K562 (cell line): Measurements from ENCODE around the gene RTL10. TPM values are rescaled to one million over a fixed set of nuclear protein-coding genes. Genes with fewer than 3 reads are reported as not detected.

Experiments
- ATAC-seq: fragments of 200-7000 bp; cut with Tn5 transposase; 3 replicates; pipeline ENCODE4 v1.9.1; 2020; ENCODE audit warnings: moderate library complexity
- BruUV-seq: library from RNA; stranded (reverse); fragments of 400-500 nt; replicated peaks from 2 replicates; lab custom pipeline; 2021; lab: Mats Ljungman, UMichigan
- CTCF ChIA-PET: fragments of 300-600 bp; formaldehyde crosslinking; extraction: SDS; loops from one replicate; lab custom pipeline; 2021; ENCODE audit warnings: low intra/inter-chr PET ratio; lab: Yijun Ruan, JAX
- POLR2A ChIA-PET: fragments of 300-600, 350-650 bp; sonication (Branson Sonifier 250); formaldehyde crosslinking; extraction: SDS; loops from one replicate; lab custom pipeline; 2021; ENCODE audit warnings: antibody characterized with exemption, inconsistent platforms; lab: Yijun Ruan, JAX
- DNase-seq, 4 experiments: peaks; one replicate each; pipeline versions ENCODE4 v3.0.0 to v3.0.0-alpha.2; 2011 to 2018; ENCODE audit warnings: low spot score in 3 of 4, mixed read lengths in 3 of 4; ENCODE audit errors: extremely low read depth in 1 of 4
- FAIRE-seq: peaks from 2 replicates; lab custom pipeline; 2011; peaks lifted over from hg19 to GRCh38; lab: Jason Lieb, UNC
- H2AFZ ChIP-seq: 2 replicates; pipeline ENCODE4 v1.6.0; 2011; ENCODE audit warnings: low read depth, low read length, control low read depth, inconsistent platforms
- H3K27ac ChIP-seq: fragments of 200-600 bp; 3 replicates; pipeline ENCODE4 v1.8.0; 2011; ENCODE audit warnings: low read depth, mild to moderate bottlenecking, control low read depth, inconsistent platforms, low read length, moderate library complexity, mixed read lengths; ENCODE audit errors: extremely low read depth
- H3K27me3 ChIP-seq, 2 experiments: fragments of 300-600 bp in 1 of 2; 2 replicates in 1 of 2; 3 replicates in 1 of 2; pipeline versions ENCODE4 v1.6.0 to v1.8.0; 2011; ENCODE audit warnings: inconsistent platforms in 2 of 2, low read length in 2 of 2, mild to moderate bottlenecking in 1 of 2, mixed read lengths in 1 of 2, moderate library complexity in 1 of 2; ENCODE audit not compliant: control insufficient read depth in 2 of 2, insufficient read depth in 2 of 2
- H3K36me3 ChIP-seq: fragments of 300-600 bp; 3 replicates; pipeline ENCODE4 v1.8.0; 2011; ENCODE audit warnings: mild to moderate bottlenecking, low read length, inconsistent platforms; ENCODE audit not compliant: control insufficient read depth, insufficient read depth
- H3K4me1 ChIP-seq, 2 experiments: fragments of 200-600 bp in 1 of 2; replicated peaks in 1 of 2; 2 replicates in 1 of 2; 3 replicates in 1 of 2; pipeline versions ENCODE4 v1.5.1 to v1.8.0; 2011; ENCODE audit warnings: inconsistent platforms in 2 of 2, low read length in 2 of 2, mild to moderate bottlenecking in 1 of 2, mixed read lengths in 1 of 2, moderate library complexity in 1 of 2; ENCODE audit not compliant: control insufficient read depth in 2 of 2, insufficient read depth in 2 of 2
- H3K4me2 ChIP-seq: 2 replicates; pipeline ENCODE4 v1.6.1; 2011; ENCODE audit warnings: low read length, control low read depth, inconsistent platforms, mixed read lengths; ENCODE audit not compliant: insufficient read depth
- H3K4me3 ChIP-seq: fragments of 200-600 bp; sonication (generic), shearing (Covaris generic); 2 replicates; pipeline ENCODE4 v1.5.1; 2016; ENCODE audit warnings: control low read depth, inconsistent platforms
- H3K79me2 ChIP-seq: fragments of 200-600 bp; 3 replicates; pipeline ENCODE4 v1.8.0; 2011; ENCODE audit warnings: low read length, inconsistent platforms; ENCODE audit not compliant: control insufficient read depth, insufficient read depth
- H3K9ac ChIP-seq, 2 experiments: 2 replicates each; pipeline versions ENCODE4 v1.6.0 to v1.6.1; 2011; ENCODE audit warnings: low read depth in 2 of 2, low read length in 2 of 2, control low read depth in 1 of 2, inconsistent platforms in 1 of 2, mild to moderate bottlenecking in 1 of 2, mixed read lengths in 1 of 2; ENCODE audit not compliant: insufficient read depth in 1 of 2
- H3K9me1 ChIP-seq: one replicate; pipeline ENCODE4 v1.6.0; 2011; ENCODE audit warnings: inconsistent platforms, mild to moderate bottlenecking, low read length, moderate library complexity; ENCODE audit not compliant: control insufficient read depth, insufficient read depth
- H3K9me3 ChIP-seq: replicated peaks from 2 replicates; pipeline ENCODE4 v1.5.1; 2011; ENCODE audit warnings: low read depth, low read length, inconsistent platforms; ENCODE audit not compliant: control insufficient read depth, insufficient read depth
- H4K20me1 ChIP-seq: replicated peaks from 2 replicates; pipeline ENCODE4 v1.6.1; 2011; ENCODE audit warnings: low read length, inconsistent platforms, mixed read lengths; ENCODE audit not compliant: control insufficient read depth, insufficient read depth
- DMBX1 ChIP-seq: fragments of 250-450 bp; sonication (Bioruptor Pico); IDR thresholded peaks from 2 replicates; pipeline ENCODE4 v1.8.0; 2022; ENCODE audit warnings: inconsistent platforms, mild to moderate bottlenecking, moderate library complexity, borderline replicate concordance
- GATA2 ChIP-seq: sonication (generic); formaldehyde crosslinking; IDR thresholded peaks from 2 replicates; pipeline ENCODE4 v1.4.0; 2020; ENCODE audit warnings: mild to moderate bottlenecking, missing genetic modification reagents
- MTF1 ChIP-seq: fragments of 250-450 bp; sonication (Bioruptor Pico); IDR thresholded peaks from 2 replicates; pipeline ENCODE4 v1.9.0; 2021; ENCODE audit warnings: moderate library complexity, mild to moderate bottlenecking, inconsistent platforms, borderline replicate concordance
- TEAD2 ChIP-seq: fragments of 450-650 bp; IDR thresholded peaks from 2 replicates; pipeline ENCODE4 v1.6.1; 2016; ENCODE audit warnings: missing genetic modification characterization, control low read depth, missing compliant biosample characterization
- ZNF76 ChIP-seq: fragments of 250-450 bp; sonication (Bioruptor Pico); IDR thresholded peaks from 2 replicates; pipeline ENCODE4 v1.4.0; 2020; ENCODE audit warnings: mild to moderate bottlenecking, moderate library complexity, borderline replicate concordance
- WGBS: fragments of 100-300 bp; shearing (Covaris generic); methylation state at CpG from one replicate; pipeline ENCODE4 v1.1.6; 2016; ENCODE audit warnings: low coverage, mixed read lengths; ENCODE audit not compliant: insufficient coverage; ENCODE audit errors: missing lambda C conversion rate; 5-methylcytosine and 5-hydroxymethylcytosine counted together
- in situ Hi-C: fragments of 300-500 bp; cut with MboI; formaldehyde crosslinking; loops from 4 replicates; pipeline ENCODE4 v1.15.0; 2018; ENCODE audit warnings: inconsistent platforms, mixed read lengths
- intact Hi-C: fragments of 100-400 bp; cut with micrococcal nuclease; formaldehyde crosslinking; loops from 2 replicates; pipeline ENCODE4 v1.14.2; 2022
- polyA plus RNA-seq, 8 experiments: library from polyadenylated mRNA; depleted of rRNA in 4 of 8; stranded (reverse) in 5 of 8; unstranded in 3 of 8; fragments of >200 nt; fragmentation: Nextera tagmentation in 2 of 8; fragmentation: Illumina TruSeq in 1 of 8; extraction: Ambion mirVana in 2 of 8; extraction: Trizol in 1 of 8; gene quantifications; 2 replicates each; pipeline versions ENCODE4 v1.2.1 to v1.2.3, GENCODE V29; 2011 to 2014; ENCODE audit warnings: inconsistent platforms in 1 of 8, missing spikeins in 1 of 8
- total RNA-seq, 7 experiments: library from RNA; depleted of rRNA in 6 of 7; stranded (reverse); fragments of >200 nt in 6 of 7; fragmentation: Illumina TruSeq in 2 of 7; extraction: Trizol in 2 of 7; gene quantifications; 2 replicates each; pipeline versions ENCODE4 v1.2.1 to v1.2.3, GENCODE V29; 2011 to 2021; ENCODE audit warnings: low replicate concordance in 1 of 7
- TF ChIP-seq, protein P1 (sequence below): sonication (generic); formaldehyde crosslinking; IDR thresholded peaks from 2 replicates; pipeline ENCODE4 v1.5.0; 2020; ENCODE audit warnings: missing genetic modification reagents
- TF ChIP-seq, protein P2 (sequence below): fragments of 250-450 bp; sonication (Bioruptor Pico); IDR thresholded peaks from 2 replicates; pipeline ENCODE4 v1.9.0; 2021; ENCODE audit warnings: mild to moderate bottlenecking
- TF ChIP-seq, protein P3 (sequence below): conservative IDR thresholded peaks from 2 replicates; pipeline ENCODE4 v1.6.1; 2011; ENCODE audit warnings: low read depth, mild to moderate bottlenecking, low read length; ENCODE audit not compliant: control insufficient read depth
- TF ChIP-seq, protein P4 (sequence below), 3 experiments: fragments of 200-800 bp in 1 of 3; fragments of 250-450 bp in 1 of 3; fragments of 450-650 bp in 1 of 3; sonication (Bioruptor Pico) in 1 of 3; sonication (Bioruptor generic) in 1 of 3; formaldehyde crosslinking in 1 of 3; IDR thresholded peaks; 2 replicates each; pipeline versions ENCODE4 v1.6.1 to v1.8.0; 2016 to 2022; ENCODE audit warnings: mild to moderate bottlenecking in 2 of 3, missing genetic modification characterization in 2 of 3, missing compliant biosample characterization in 1 of 3, moderate library complexity in 1 of 3

RTL10 gene
- total and polyA plus RNA-seq, 9 of the 15 experiments (the other 6 are each of a cell fraction or from before 2014, with no cell fraction given): 19.8 to 75.5 (median 32.5) TPM

DNA sequence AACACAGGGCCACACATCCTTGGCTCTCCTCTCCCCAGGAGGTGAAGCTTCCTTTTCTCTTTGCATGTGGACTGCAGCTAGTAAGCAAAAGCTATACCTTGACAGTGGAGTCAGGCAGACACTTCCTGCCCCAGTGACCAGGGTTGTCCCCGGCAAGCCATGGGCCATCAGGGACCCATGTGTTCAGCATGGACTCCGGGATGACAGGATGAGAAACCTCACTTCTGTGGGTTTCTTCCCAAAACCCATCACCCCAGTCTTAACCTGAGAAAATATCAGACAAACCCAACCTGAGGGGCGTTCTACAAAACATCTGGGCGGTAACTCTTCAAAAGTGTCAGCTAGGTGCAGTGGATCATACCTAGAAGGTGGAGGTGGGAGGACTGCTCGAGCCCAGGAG, 40.2 kb downstream of the RTL10 start (continued):
- TF ChIP-seq DMBX1 (CRISPR knock-in tag) (0 out of 2 replicates have a peak, but pooled peaks have one; percentile 18), GATA2 (CRISPR knock-in tag) (no peak), ZNF76 (0 out of 2 replicates have a peak, but pooled peaks have one; percentile 28), TEAD2 (no peak)
- TF ChIP-seq, protein P1, sequence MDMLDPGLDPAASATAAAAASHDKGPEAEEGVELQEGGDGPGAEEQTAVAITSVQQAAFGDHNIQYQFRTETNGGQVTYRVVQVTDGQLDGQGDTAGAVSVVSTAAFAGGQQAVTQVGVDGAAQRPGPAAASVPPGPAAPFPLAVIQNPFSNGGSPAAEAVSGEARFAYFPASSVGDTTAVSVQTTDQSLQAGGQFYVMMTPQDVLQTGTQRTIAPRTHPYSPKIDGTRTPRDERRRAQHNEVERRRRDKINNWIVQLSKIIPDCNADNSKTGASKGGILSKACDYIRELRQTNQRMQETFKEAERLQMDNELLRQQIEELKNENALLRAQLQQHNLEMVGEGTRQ (CRISPR knock-in tag): no peak; the same call in 1 of the 2 replicates
- TF ChIP-seq, protein P2, sequence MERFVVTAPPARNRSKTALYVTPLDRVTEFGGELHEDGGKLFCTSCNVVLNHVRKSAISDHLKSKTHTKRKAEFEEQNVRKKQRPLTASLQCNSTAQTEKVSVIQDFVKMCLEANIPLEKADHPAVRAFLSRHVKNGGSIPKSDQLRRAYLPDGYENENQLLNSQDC: no peak
- TF ChIP-seq, protein P3, sequence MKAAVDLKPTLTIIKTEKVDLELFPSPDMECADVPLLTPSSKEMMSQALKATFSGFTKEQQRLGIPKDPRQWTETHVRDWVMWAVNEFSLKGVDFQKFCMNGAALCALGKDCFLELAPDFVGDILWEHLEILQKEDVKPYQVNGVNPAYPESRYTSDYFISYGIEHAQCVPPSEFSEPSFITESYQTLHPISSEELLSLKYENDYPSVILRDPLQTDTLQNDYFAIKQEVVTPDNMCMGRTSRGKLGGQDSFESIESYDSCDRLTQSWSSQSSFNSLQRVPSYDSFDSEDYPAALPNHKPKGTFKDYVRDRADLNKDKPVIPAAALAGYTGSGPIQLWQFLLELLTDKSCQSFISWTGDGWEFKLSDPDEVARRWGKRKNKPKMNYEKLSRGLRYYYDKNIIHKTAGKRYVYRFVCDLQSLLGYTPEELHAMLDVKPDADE: peak; percentile 58; the same call in 1 of the 2 replicates

DNA sequence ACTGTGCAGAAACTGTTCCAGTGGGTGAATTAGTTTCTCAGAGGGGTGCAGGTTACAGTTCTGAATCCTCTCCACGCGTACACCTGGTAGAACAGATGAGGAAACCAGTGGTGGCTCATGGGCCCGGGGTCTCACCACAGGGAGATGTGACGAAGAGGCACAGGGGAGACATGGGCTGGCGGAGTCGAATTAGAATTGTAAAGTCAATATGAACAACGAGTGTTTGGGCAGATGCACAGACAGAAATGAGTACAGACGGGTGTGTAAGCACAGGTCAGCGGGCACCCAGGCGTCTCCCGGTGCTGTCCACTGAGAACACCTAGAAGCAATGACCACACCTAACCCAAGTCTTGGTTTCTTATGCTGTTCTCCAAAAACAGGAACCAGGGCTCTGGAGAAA, 41.8 kb downstream of the RTL10 start:
- Histone ChIP-seq H3K9me1 (no peaks in the 10 kb centered on the region), H3K4me3 (no peak overlapping the region), H3K4me1 (peaks cover 22 to 57% of the 10 kb centered on the region in 2 experiments), H3K36me3 (no peaks in the 10 kb centered on the region), H3K9ac (peak overlapping the region in 1 of 2 experiments; percentile 5; a peak in 1 of 4 replicates), H3K4me2 (no peak overlapping the region), H3K27ac (no peak overlapping the region), H3K27me3 (no peaks in the 10 kb centered on the region), H3K79me2 (no peaks in the 10 kb centered on the region), H2AFZ (no peak overlapping the region), H3K9me3 (no peaks in the 10 kb centered on the region), H4K20me1 (0 out of 2 replicates have a peak, but pooled peaks cover 1% of the 10 kb centered on the region)
- FAIRE-seq (no peak), ATAC-seq (no peak), DNase-seq (no peak)
- no TSS peak for BruUV-seq
- CTCF ChIA-PET: no interaction called here
- TF ChIP-seq, protein P4, sequence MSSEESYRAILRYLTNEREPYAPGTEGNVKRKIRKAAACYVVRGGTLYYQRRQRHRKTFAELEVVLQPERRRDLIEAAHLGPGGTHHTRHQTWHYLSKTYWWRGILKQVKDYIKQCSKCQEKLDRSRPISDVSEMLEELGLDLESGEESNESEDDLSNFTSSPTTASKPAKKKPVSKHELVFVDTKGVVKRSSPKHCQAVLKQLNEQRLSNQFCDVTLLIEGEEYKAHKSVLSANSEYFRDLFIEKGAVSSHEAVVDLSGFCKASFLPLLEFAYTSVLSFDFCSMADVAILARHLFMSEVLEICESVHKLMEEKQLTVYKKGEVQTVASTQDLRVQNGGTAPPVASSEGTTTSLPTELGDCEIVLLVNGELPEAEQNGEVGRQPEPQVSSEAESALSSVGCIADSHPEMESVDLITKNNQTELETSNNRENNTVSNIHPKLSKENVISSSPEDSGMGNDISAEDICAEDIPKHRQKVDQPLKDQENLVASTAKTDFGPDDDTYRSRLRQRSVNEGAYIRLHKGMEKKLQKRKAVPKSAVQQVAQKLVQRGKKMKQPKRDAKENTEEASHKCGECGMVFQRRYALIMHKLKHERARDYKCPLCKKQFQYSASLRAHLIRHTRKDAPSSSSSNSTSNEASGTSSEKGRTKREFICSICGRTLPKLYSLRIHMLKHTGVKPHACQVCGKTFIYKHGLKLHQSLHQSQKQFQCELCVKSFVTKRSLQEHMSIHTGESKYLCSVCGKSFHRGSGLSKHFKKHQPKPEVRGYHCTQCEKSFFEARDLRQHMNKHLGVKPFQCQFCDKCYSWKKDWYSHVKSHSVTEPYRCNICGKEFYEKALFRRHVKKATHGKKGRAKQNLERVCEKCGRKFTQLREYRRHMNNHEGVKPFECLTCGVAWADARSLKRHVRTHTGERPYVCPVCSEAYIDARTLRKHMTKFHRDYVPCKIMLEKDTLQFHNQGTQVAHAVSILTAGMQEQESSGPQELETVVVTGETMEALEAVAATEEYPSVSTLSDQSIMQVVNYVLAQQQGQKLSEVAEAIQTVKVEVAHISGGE (CRISPR knock-in tag; IDR thresholded peaks at IDR 0.05): no peak
- peak; percentile 9; the same call in 1 of the 2 replicates for TF ChIP-seq MTF1 (CRISPR knock-in tag)
- intact Hi-C loops (no loop called here), in situ Hi-C loops (no loop called here)
- WGBS: 82% methylated on average over 11 of the region's 11 CpGs
- POLR2A ChIA-PET: interaction anchor here (0.6 to 5.7 kb wide), 4 partner anchors 7 to 41 kb away, joined by 3 to 43 read pairs (median 4); partner anchors contain the start of genes GNB1L and RTL10
